ENCODE data around the gene CDCA8. TPM values are rescaled to one million over a fixed set of nuclear protein-coding genes. Genes with fewer than 3 reads are reported as not detected.

The CDCA8 gene
- total RNA-seq, 1 donor from 2014 or later, result 13.5 TPM

- H3K27me3 Mint-ChIP-seq (ENCODE audit: low read depth), result peaks cover 50% of the 10 kb centered on the region
- H3K9me3 Mint-ChIP-seq, result no peaks in the 10 kb centered on the region
- no peaks in the 10 kb centered on the region for H3K4me1 Mint-ChIP-seq
- H3K4me3 Mint-ChIP-seq, result peak overlapping the region; percentile 62
- H3K36me3 Mint-ChIP-seq, result no peaks in the 10 kb centered on the region
- no peak for DNase-seq (ENCODE audit: low spot score in 2 of 2, unreplicated experiment in 2 of 2)
- TF ChIP-seq, protein P1, sequence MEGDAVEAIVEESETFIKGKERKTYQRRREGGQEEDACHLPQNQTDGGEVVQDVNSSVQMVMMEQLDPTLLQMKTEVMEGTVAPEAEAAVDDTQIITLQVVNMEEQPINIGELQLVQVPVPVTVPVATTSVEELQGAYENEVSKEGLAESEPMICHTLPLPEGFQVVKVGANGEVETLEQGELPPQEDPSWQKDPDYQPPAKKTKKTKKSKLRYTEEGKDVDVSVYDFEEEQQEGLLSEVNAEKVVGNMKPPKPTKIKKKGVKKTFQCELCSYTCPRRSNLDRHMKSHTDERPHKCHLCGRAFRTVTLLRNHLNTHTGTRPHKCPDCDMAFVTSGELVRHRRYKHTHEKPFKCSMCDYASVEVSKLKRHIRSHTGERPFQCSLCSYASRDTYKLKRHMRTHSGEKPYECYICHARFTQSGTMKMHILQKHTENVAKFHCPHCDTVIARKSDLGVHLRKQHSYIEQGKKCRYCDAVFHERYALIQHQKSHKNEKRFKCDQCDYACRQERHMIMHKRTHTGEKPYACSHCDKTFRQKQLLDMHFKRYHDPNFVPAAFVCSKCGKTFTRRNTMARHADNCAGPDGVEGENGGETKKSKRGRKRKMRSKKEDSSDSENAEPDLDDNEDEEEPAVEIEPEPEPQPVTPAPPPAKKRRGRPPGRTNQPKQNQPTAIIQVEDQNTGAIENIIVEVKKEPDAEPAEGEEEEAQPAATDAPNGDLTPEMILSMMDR (IDR thresholded peaks at IDR 0.05; ENCODE audit: unreplicated experiment), result no peak
- H3K27ac Mint-ChIP-seq, result no peak overlapping the region
Observed at GRCh38 chr1:37752583-37753471, 60.5 kb downstream of the CDCA8 start.

GRCh38 chr1:37753473-37754321 is 61.4 kb downstream of the CDCA8 start:
- no peaks in the 10 kb centered on the region for H3K36me3 Mint-ChIP-seq
- H3K4me3 Mint-ChIP-seq, result peak overlapping the region; percentile 51
- peaks cover 46% of the 10 kb centered on the region for H3K27me3 Mint-ChIP-seq (ENCODE audit: low read depth)
- DNase-seq (ENCODE audit: low spot score in 2 of 2, unreplicated experiment in 2 of 2), result no peak
- no peak overlapping the region for H3K27ac Mint-ChIP-seq
- no peaks in the 10 kb centered on the region for H3K9me3 Mint-ChIP-seq
- H3K4me1 Mint-ChIP-seq, result no peaks in the 10 kb centered on the region
- TF ChIP-seq, protein P1 (IDR thresholded peaks at IDR 0.05; ENCODE audit: unreplicated experiment), result no peak

- H3K36me3 Mint-ChIP-seq, result no peaks in the 10 kb centered on the region
- no peak overlapping the region for H3K27ac Mint-ChIP-seq
- H3K4me3 Mint-ChIP-seq, result no peak overlapping the region
- TF ChIP-seq, protein P1 (IDR thresholded peaks at IDR 0.05; ENCODE audit: unreplicated experiment), result no peak
- DNase-seq (ENCODE audit: low spot score in 2 of 2, unreplicated experiment in 2 of 2), result no peak
- no peaks in the 10 kb centered on the region for H3K4me1 Mint-ChIP-seq
- no peaks in the 10 kb centered on the region for H3K9me3 Mint-ChIP-seq
- H3K27me3 Mint-ChIP-seq (ENCODE audit: low read depth), result peaks cover 31% of the 10 kb centered on the region
Observed at GRCh38 chr1:37755290-37755689, 63.0 kb downstream of the CDCA8 start.

DNA sequence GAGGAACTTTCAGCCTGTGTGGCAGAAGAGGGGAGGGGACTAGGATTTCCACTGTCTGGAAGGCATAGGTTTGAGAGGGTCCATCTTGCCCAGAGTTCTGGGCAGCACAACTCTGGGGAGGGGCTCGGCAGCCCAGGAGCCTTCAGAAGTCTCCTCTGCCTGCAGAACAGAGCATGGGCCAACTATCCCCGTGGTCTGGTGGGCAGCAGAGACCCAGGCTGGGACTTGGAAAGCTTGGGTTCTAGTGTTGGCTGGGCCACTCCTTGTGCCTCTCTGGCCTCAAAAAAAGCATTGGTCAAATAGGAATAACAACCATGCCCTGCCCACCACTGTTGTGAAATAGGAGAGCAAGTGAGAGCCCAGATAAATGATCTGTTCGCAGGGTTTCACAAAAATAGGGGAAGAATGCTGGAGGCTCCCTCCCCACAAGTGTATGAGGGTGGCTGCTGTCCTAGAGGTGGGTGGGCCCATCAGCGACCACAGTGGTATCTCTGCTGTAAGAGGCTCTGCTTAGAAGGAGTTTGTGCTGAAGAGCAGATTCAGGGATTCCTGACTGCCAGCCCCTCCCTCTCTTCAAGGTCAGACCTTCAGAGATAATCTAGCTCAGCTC is 63.7 kb downstream of the CDCA8 start:
- peaks cover 24% of the 10 kb centered on the region for H3K27me3 Mint-ChIP-seq (ENCODE audit: low read depth)
- H3K9me3 Mint-ChIP-seq, result no peaks in the 10 kb centered on the region
- H3K4me3 Mint-ChIP-seq, result no peak overlapping the region
- H3K4me1 Mint-ChIP-seq, result no peaks in the 10 kb centered on the region
- no peaks in the 10 kb centered on the region for H3K36me3 Mint-ChIP-seq
- H3K27ac Mint-ChIP-seq, result no peak overlapping the region
- DNase-seq (ENCODE audit: low spot score in 2 of 2, unreplicated experiment in 2 of 2), result no peak
- TF ChIP-seq, protein P1 (IDR thresholded peaks at IDR 0.05; ENCODE audit: unreplicated experiment), result no peak

Other genes starting within 250 kb of the CDCA8 start
- gene ZC3H12A, start 217.9 kb upstream of the CDCA8 start, total RNA-seq, result 8.9 to 11.1 TPM (median 9.2 TPM) in 3 replicates
- gene MEAF6, start 177.8 kb upstream of the CDCA8 start, total RNA-seq, result 58.2 to 58.7 TPM (median 58.4 TPM) in 3 replicates
- gene SNIP1, start 138.2 kb upstream of the CDCA8 start, total RNA-seq, result 22.9 to 27.1 TPM (median 23.7 TPM) in 3 replicates
- gene DNALI1, start 135.6 kb upstream of the CDCA8 start, total RNA-seq, result 12.5 to 15.7 TPM (median 14.9 TPM) in 3 replicates
- gene GNL2, start 96.6 kb upstream of the CDCA8 start, total RNA-seq, result 59.3 to 61.8 TPM (median 61.1 TPM) in 3 replicates
- gene RSPO1, start 57.6 kb upstream of the CDCA8 start, total RNA-seq, result 0.20 to 0.51 TPM (median 0.43 TPM) in 3 replicates
- 0.18 to 0.25 TPM (median 0.24 TPM) in 3 replicates for gene EPHA10, start 72.6 kb downstream of the CDCA8 start, total RNA-seq
- 1.4 to 1.8 TPM (median 1.8 TPM) in 3 replicates for gene MANEAL, start 101.3 kb downstream of the CDCA8 start, total RNA-seq
- 36.8 to 42.4 TPM (median 41.0 TPM) in 3 replicates for gene C1orf122, start 115.3 kb downstream of the CDCA8 start, total RNA-seq
- 18.6 to 21.2 TPM (median 19.8 TPM) in 3 replicates for gene YRDC, start 115.7 kb downstream of the CDCA8 start, total RNA-seq
- gene MTF1, start 167.1 kb downstream of the CDCA8 start, total RNA-seq, result 12.8 to 18.0 TPM (median 14.3 TPM) in 3 replicates

Data from mesothelial cell of epicardium (in vitro differentiated cells).